ENCODE results near the gene PCDH12.

GRCh38 chr5:141992349-141992963 lies 34.5 kb upstream of the PCDH12 start:
- TF ChIP-seq POLR2A (IDR thresholded peaks at IDR 0.05) (no peak), CTCF (IDR thresholded peaks at IDR 0.05 in 8 of 11, conservative IDR thresholded peaks at IDR 0.05 in 3 of 11) (peak; percentile 55 to 85 (median 74)), POLR2AphosphoS5 (IDR thresholded peaks at IDR 0.05) (no peak)

Measured in spleen (tissue), 7 donors.